ENCODE data around the gene C15orf61. TPM values are rescaled to one million over a fixed set of nuclear protein-coding genes. Genes with fewer than 3 reads are reported as not detected.

C15orf61 gene
- polyA plus RNA-seq, 2 of the 4 experiments (the other 2 are of a cell fraction): 3.6 to 5.9 TPM

- TF ChIP-seq BCL3 (IDR thresholded peaks at IDR 0.05) (peak; percentile 91; the same call in 2 of the 3 replicates), CEBPB (IDR thresholded peaks at IDR 0.05) (no peak), NR3C1 (IDR thresholded peaks at IDR 0.05) (no peak), MAFK (IDR thresholded peaks at IDR 0.05; ENCODE audit: partially characterized antibody) (no peak), TP53 (CRISPR knock-in tag; IDR thresholded peaks at IDR 0.05) (no peak), ESRRA (IDR thresholded peaks at IDR 0.05; ENCODE audit: borderline replicate concordance, low read length) (no peak), ZNF302 (CRISPR knock-in tag; IDR thresholded peaks at IDR 0.05) (no peak), RCOR1 (IDR thresholded peaks at IDR 0.05; ENCODE audit: low read depth, low read length) (no peak), FOSL2 (IDR thresholded peaks at IDR 0.05) (no peak), FOSL2 (CRISPR knock-in tag; IDR thresholded peaks at IDR 0.05) (no peak), MAZ (IDR thresholded peaks at IDR 0.05; ENCODE audit: borderline replicate concordance, low read depth, low read length) (no peak), ZSCAN20 (CRISPR knock-in tag; IDR thresholded peaks at IDR 0.05) (no peak), EHF (CRISPR knock-in tag; IDR thresholded peaks at IDR 0.05) (no peak), TFCP2L1 (CRISPR knock-in tag; IDR thresholded peaks at IDR 0.05) (no peak)
- TF ChIP-seq, protein P1, sequence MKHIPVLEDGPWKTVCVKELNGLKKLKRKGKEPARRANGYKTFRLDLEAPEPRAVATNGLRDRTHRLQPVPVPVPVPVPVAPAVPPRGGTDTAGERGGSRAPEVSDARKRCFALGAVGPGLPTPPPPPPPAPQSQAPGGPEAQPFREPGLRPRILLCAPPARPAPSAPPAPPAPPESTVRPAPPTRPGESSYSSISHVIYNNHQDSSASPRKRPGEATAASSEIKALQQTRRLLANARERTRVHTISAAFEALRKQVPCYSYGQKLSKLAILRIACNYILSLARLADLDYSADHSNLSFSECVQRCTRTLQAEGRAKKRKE (CRISPR knock-in tag; IDR thresholded peaks at IDR 0.05; ENCODE audit: low read depth): no peak
- TF ChIP-seq, protein P2, sequence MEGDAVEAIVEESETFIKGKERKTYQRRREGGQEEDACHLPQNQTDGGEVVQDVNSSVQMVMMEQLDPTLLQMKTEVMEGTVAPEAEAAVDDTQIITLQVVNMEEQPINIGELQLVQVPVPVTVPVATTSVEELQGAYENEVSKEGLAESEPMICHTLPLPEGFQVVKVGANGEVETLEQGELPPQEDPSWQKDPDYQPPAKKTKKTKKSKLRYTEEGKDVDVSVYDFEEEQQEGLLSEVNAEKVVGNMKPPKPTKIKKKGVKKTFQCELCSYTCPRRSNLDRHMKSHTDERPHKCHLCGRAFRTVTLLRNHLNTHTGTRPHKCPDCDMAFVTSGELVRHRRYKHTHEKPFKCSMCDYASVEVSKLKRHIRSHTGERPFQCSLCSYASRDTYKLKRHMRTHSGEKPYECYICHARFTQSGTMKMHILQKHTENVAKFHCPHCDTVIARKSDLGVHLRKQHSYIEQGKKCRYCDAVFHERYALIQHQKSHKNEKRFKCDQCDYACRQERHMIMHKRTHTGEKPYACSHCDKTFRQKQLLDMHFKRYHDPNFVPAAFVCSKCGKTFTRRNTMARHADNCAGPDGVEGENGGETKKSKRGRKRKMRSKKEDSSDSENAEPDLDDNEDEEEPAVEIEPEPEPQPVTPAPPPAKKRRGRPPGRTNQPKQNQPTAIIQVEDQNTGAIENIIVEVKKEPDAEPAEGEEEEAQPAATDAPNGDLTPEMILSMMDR (IDR thresholded peaks at IDR 0.05): no peak
These were observed 21.8 kb downstream of the C15orf61 start, which contains the start of gene MAP2K5 (continued) for GRCh38 chr15:67542420-67543347.

DNA sequence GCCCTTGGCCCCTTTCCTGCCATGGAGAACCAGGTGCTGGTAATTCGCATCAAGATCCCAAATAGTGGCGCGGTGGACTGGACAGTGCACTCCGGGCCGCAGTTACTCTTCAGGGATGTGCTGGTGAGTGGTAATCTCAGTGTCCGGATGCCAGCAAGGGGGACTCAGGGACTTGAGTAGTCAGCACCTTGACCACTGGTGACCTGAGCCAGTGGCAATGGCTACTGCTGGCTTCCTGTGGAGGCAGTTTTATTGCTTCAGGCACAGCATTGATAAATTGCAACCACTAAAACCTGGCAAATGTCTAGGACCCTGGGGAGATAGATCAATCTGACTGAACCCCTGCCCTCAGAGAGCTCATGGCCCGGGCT, 22.4 kb downstream of the C15orf61 start:
- CTCF ChIA-PET: interaction anchor here (1.4 kb wide), 1 partner anchor 19 kb away, joined by 3 read pairs; no protein-coding TSS in a partner anchor

DNA sequence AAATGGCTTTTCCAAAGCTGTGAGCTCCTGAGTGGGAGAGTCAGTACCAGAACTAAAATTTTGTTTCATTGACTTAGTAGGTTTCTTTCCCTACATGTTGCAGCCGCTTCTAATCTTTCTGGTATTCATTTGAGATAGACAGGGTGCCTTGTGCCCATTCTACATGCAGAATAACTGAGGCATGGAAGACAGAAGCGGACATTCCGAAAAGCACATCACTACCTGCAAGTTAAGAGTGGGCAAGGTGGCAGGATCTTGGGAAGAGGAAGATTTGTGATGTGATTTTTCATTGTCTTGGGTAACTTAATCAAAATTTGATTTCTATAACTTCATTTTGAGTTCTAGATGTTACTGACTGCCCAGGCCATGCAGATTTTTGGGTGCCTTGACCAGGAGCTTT, 23.5 kb downstream of the C15orf61 start:
- ChIA-PET CTCF (interaction anchor here (1.0 to 1.4 kb wide), 2 partner anchors 17 to 20 kb away, joined by 3 read pairs; no protein-coding TSS in a partner anchor), POLR2A (no interaction called here)
- ATAC-seq (no peak), DNase-seq (ENCODE audit: low read depth in 1 of 2, low spot score in 1 of 2) (no peak), FAIRE-seq (no peak)
- Histone ChIP-seq H3K27ac (no peak overlapping the region), H3K4me2 (no peak overlapping the region), H3K9me3 (no peaks in the 10 kb centered on the region), H3K4me1 (peaks cover 14% of the 10 kb centered on the region), H3K4me3 (no peak overlapping the region)
- WGBS (ENCODE audit: missing lambda C conversion rate): 95% methylated on average over 3 of the region's 3 CpGs
- no peak for TF ChIP-seq JUN (IDR thresholded peaks at IDR 0.05)
- no peak for TF ChIP-seq RFX5 (IDR thresholded peaks at IDR 0.05)
- TF ChIP-seq GATA3 (IDR thresholded peaks at IDR 0.05; ENCODE audit: borderline replicate concordance): no peak
- TF ChIP-seq HOXB5 (CRISPR knock-in tag; IDR thresholded peaks at IDR 0.05): no peak
- TF ChIP-seq, protein P3, sequence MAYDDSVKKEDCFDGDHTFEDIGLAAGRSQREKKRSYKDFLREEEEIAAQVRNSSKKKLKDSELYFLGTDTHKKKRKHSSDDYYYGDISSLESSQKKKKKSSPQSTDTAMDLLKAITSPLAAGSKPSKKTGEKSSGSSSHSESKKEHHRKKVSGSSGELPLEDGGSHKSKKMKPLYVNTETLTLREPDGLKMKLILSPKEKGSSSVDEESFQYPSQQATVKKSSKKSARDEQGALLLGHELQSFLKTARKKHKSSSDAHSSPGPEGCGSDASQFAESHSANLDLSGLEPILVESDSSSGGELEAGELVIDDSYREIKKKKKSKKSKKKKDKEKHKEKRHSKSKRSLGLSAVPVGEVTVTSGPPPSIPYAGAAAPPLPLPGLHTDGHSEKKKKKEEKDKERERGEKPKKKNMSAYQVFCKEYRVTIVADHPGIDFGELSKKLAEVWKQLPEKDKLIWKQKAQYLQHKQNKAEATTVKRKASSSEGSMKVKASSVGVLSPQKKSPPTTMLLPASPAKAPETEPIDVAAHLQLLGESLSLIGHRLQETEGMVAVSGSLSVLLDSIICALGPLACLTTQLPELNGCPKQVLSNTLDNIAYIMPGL (CRISPR knock-in tag; IDR thresholded peaks at IDR 0.05; ENCODE audit: borderline replicate concordance): no peak
- TF ChIP-seq CBX2 (IDR thresholded peaks at IDR 0.05; ENCODE audit: borderline replicate concordance, low read depth): no peak
- TF ChIP-seq, protein P4, sequence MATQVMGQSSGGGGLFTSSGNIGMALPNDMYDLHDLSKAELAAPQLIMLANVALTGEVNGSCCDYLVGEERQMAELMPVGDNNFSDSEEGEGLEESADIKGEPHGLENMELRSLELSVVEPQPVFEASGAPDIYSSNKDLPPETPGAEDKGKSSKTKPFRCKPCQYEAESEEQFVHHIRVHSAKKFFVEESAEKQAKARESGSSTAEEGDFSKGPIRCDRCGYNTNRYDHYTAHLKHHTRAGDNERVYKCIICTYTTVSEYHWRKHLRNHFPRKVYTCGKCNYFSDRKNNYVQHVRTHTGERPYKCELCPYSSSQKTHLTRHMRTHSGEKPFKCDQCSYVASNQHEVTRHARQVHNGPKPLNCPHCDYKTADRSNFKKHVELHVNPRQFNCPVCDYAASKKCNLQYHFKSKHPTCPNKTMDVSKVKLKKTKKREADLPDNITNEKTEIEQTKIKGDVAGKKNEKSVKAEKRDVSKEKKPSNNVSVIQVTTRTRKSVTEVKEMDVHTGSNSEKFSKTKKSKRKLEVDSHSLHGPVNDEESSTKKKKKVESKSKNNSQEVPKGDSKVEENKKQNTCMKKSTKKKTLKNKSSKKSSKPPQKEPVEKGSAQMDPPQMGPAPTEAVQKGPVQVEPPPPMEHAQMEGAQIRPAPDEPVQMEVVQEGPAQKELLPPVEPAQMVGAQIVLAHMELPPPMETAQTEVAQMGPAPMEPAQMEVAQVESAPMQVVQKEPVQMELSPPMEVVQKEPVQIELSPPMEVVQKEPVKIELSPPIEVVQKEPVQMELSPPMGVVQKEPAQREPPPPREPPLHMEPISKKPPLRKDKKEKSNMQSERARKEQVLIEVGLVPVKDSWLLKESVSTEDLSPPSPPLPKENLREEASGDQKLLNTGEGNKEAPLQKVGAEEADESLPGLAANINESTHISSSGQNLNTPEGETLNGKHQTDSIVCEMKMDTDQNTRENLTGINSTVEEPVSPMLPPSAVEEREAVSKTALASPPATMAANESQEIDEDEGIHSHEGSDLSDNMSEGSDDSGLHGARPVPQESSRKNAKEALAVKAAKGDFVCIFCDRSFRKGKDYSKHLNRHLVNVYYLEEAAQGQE (IDR thresholded peaks at IDR 0.05): no peak
- TF ChIP-seq KDM1A (IDR thresholded peaks at IDR 0.05; ENCODE audit: low read depth): no peak
- TF ChIP-seq FOSL2 (IDR thresholded peaks at IDR 0.05): no peak
- TF ChIP-seq FOSL2 (CRISPR knock-in tag; IDR thresholded peaks at IDR 0.05): no peak

More for the DNA sequence above, 22.4 kb downstream of the C15orf61 start:
- POLR2A ChIA-PET: no interaction called here
- 57% methylated on average over 3 of the region's 7 CpGs for WGBS (ENCODE audit: missing lambda C conversion rate)
- ATAC-seq (peak; percentile 16 to 24; a peak in 3 of 6 replicates), FAIRE-seq (no peak), DNase-seq (ENCODE audit: low read depth in 1 of 2, low spot score in 1 of 2) (peak; percentile 14 to 28)
- Histone ChIP-seq H3K4me3 (peak overlapping the region; percentile 56), H3K9me3 (no peaks in the 10 kb centered on the region), H3K27ac (peak overlapping the region; percentile 73 to 91), H3K4me1 (peaks cover 14% of the 10 kb centered on the region), H3K4me2 (peak overlapping the region; percentile 91)
- TF ChIP-seq NR3C1 (IDR thresholded peaks at IDR 0.05) (no peak), ZC3H11A (IDR thresholded peaks at IDR 0.05) (0 out of 2 replicates have a peak, but pooled peaks have one; percentile 0)
